HG03045 (cell line): ENCODE results near the gene IGFL4.
A peak's percentile ranks its signal among the peaks of the same experiment; 100 is the strongest.

Experiments used
- ATAC-seq: cut with Tn5 transposase; IDR thresholded peaks from one replicate; pipeline ENCODE4 v1.9.1; 2021; ENCODE audit warnings: mild to moderate bottlenecking, moderate library complexity; ENCODE audit not compliant: unreplicated experiment

IGFL4 gene

GRCh38 chr19:45995715-45996385 lies 45.0 kb downstream of the IGFL4 start:
- ATAC-seq = no peak

- peak; percentile 96 for ATAC-seq
Observed at GRCh38 chr19:45994998-45995714, 45.6 kb downstream of the IGFL4 start, which contains the start of gene CCDC61. TSS of gene CCDC61 (plus strand) at chr19:45995467. CDS start at chr19:46003019, 7,552 bp downstream.

GRCh38 chr19:45994456-45994997 lies 46.3 kb downstream of the IGFL4 start:
- ATAC-seq = peak; percentile 1

DNA sequence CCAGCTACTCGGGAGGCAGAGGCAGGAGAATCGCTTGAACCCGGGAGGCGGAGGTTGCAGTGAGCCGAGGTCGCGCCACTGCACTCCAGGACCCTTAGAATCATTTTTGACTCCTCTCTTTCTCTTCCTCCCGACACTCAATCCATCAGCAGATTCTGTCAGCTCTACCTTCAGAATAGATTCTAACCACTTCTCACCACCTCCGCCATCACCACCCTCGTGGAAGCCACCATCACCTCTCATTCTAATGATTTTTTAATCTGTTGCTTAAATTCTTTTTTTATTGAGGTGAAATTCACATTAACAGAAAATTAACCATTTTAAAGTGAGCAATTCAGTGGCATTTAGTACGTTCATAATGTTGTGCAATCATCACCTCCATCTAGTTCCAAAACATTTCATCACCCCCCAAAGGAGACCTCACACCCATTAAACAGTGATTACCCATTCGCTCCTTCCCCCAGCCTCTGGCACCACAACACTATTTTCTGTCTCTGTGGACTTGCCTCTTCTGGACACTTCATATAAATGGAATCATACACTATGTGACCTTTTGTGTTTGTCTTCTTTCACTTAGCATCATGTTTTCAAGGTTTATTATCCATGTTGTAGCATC lies 50.6 kb downstream of the IGFL4 start:
- ATAC-seq = no peak
